H1 (cell line): ENCODE measurements around the gene ZBTB43. TPM values are rescaled to one million over a fixed set of nuclear protein-coding genes. Genes with fewer than 3 reads are reported as not detected.

ENCODE experiments used
- CTCF ChIA-PET: fragments of 300-600 bp; sonication (Branson Sonifier 250); formaldehyde crosslinking; loops from one replicate; lab custom pipeline; 2021; ENCODE audit not compliant: partially characterized antibody; lab: Charles Lee
- POLR2A ChIA-PET: fragments of 300-600 bp; sonication (Branson Sonifier 250); formaldehyde crosslinking; loops from one replicate; lab custom pipeline; 2021; ENCODE audit warnings: inconsistent platforms; ENCODE audit not compliant: partially characterized antibody; lab: Charles Lee
- DNase-seq, 2 experiments: peaks; one replicate each; pipeline versions ENCODE4 v3.0.0 to v3.0.0-alpha.2; 2010 to 2022; ENCODE audit warnings: low spot score in 2 of 2, low read depth in 1 of 2, mixed read lengths in 1 of 2
- FAIRE-seq: peaks from 2 replicates; lab custom pipeline; 2011; peaks lifted over from hg19 to GRCh38; lab: Jason Lieb, UNC
- H2AFZ ChIP-seq: 2 replicates; pipeline ENCODE4 v1.8.1; 2012; ENCODE audit warnings: low read length, inconsistent platforms
- H2AK5ac ChIP-seq: 2 replicates; pipeline ENCODE4 v1.6.1; 2013; ENCODE audit warnings: low read depth, low read length
- H2BK120ac ChIP-seq: replicated peaks from 2 replicates; pipeline ENCODE3; 2013; ENCODE audit warnings: low read depth, low read length, inconsistent platforms
- H2BK12ac ChIP-seq: 2 replicates; pipeline ENCODE4 v1.6.1; 2013; ENCODE audit warnings: low read depth, low read length
- H2BK15ac ChIP-seq: 2 replicates; pipeline ENCODE4 v1.6.1; 2013; ENCODE audit warnings: low read length
- H2BK20ac ChIP-seq: 2 replicates; pipeline ENCODE4 v1.6.1; 2013; ENCODE audit warnings: low read length
- H2BK5ac ChIP-seq: 2 replicates; pipeline ENCODE4 v1.6.1; 2013; ENCODE audit warnings: low read depth, low read length
- H3K14ac ChIP-seq: 2 replicates; pipeline ENCODE4 v1.6.1; 2013; ENCODE audit warnings: inconsistent platforms; ENCODE audit not compliant: insufficient read length
- H3K18ac ChIP-seq: 2 replicates; pipeline ENCODE4 v1.6.1; 2013; ENCODE audit warnings: low read length; ENCODE audit errors: extremely low read depth
- H3K23ac ChIP-seq: 2 replicates; pipeline ENCODE4 v1.6.1; 2013; ENCODE audit warnings: inconsistent platforms; ENCODE audit not compliant: insufficient read length
- H3K23me2 ChIP-seq: 2 replicates; pipeline ENCODE4 v1.6.1; 2013; ENCODE audit warnings: low read depth, low read length
- H3K27ac ChIP-seq: 2 replicates; pipeline ENCODE4 v1.6.1; 2011; ENCODE audit warnings: low read depth, low read length, inconsistent platforms
- H3K27me3 ChIP-seq, 4 experiments: replicated peaks in 1 of 4; 1 replicate in 1 of 4; 2 replicates in 3 of 4; pipeline versions ENCODE4 v1.6.1 to v1.8.1; 2011 to 2013; ENCODE audit warnings: low read length in 3 of 4, mild to moderate bottlenecking in 3 of 4, inconsistent platforms in 2 of 4, mixed read lengths in 2 of 4, moderate library complexity in 1 of 4; ENCODE audit not compliant: control insufficient read depth in 3 of 4, insufficient read depth in 3 of 4; ENCODE audit errors: extremely low read depth in 1 of 4
- H3K36me3 ChIP-seq, 4 experiments: 2 replicates each; pipeline versions ENCODE4 v1.6.1 to v1.8.1; 2011 to 2013; ENCODE audit warnings: mild to moderate bottlenecking in 4 of 4, low read length in 3 of 4, moderate library complexity in 2 of 4, control low read depth in 1 of 4, inconsistent platforms in 1 of 4; ENCODE audit not compliant: insufficient read depth in 4 of 4, control insufficient read depth in 2 of 4
- H3K4ac ChIP-seq: replicated peaks from 2 replicates; pipeline ENCODE3; 2013; ENCODE audit warnings: low read length, low read depth, mixed read lengths, inconsistent platforms; ENCODE audit not compliant: insufficient read length
- H3K4me1 ChIP-seq, 4 experiments: replicated peaks in 1 of 4; 1 replicate in 1 of 4; 2 replicates in 3 of 4; pipeline versions ENCODE4 v1.6.1 to v1.8.1; 2011 to 2013; ENCODE audit warnings: low read length in 3 of 4, inconsistent platforms in 2 of 4, mixed read lengths in 1 of 4; ENCODE audit not compliant: insufficient read depth in 4 of 4, control insufficient read depth in 3 of 4
- H3K4me2 ChIP-seq, 2 experiments: 2 replicates each; pipeline versions ENCODE4 v1.6.1 to v1.8.1; 2011 to 2013; ENCODE audit warnings: low read depth in 2 of 2, low read length in 2 of 2, control low read depth in 1 of 2, inconsistent platforms in 1 of 2, mild to moderate bottlenecking in 1 of 2; ENCODE audit not compliant: insufficient read depth in 1 of 2
- H3K4me3 ChIP-seq, 4 experiments: fragments of 200-600, 300-600 bp in 1 of 4; sonication (generic), shearing (Covaris generic), sonication (Bioruptor Twin) in 1 of 4; 2 replicates each; pipeline versions ENCODE4 v1.5.1 to v1.8.1; 2011 to 2016; ENCODE audit warnings: low read length in 4 of 4, low read depth in 3 of 4, control low read depth in 2 of 4, inconsistent platforms in 2 of 4, mild to moderate bottlenecking in 2 of 4, mixed read lengths in 1 of 4, moderate library complexity in 1 of 4; ENCODE audit not compliant: insufficient read depth in 2 of 4; ENCODE audit errors: extremely low read depth in 1 of 4
- H3K56ac ChIP-seq: replicated peaks from 2 replicates; pipeline ENCODE3; 2013; ENCODE audit warnings: low read depth, mild to moderate bottlenecking, mixed read lengths, low read length, inconsistent platforms; ENCODE audit not compliant: insufficient read length
- H3K79me1 ChIP-seq: 2 replicates; pipeline ENCODE4 v1.6.1; 2013; ENCODE audit warnings: low read depth, low read length, control low read depth
- H3K79me2 ChIP-seq, 2 experiments: 2 replicates each; pipeline versions ENCODE4 v1.6.1 to v1.8.1; 2012 to 2013; ENCODE audit warnings: low read length in 2 of 2, mild to moderate bottlenecking in 2 of 2, inconsistent platforms in 1 of 2; ENCODE audit not compliant: insufficient read depth in 2 of 2, control insufficient read depth in 1 of 2
- H3K9ac ChIP-seq, 4 experiments: replicated peaks in 1 of 4; 1 replicate in 1 of 4; 2 replicates in 3 of 4; pipeline versions ENCODE4 v1.6.1 to v1.8.1; 2011 to 2013; ENCODE audit warnings: low read depth in 3 of 4, low read length in 3 of 4, control low read depth in 2 of 4, mild to moderate bottlenecking in 2 of 4, moderate library complexity in 2 of 4, inconsistent platforms in 1 of 4; ENCODE audit errors: extremely low read depth in 1 of 4
- H3K9me3 ChIP-seq, 2 experiments: 2 replicates each; pipeline versions ENCODE4 v1.6.1 to v1.8.1; 2012 to 2013; ENCODE audit warnings: mild to moderate bottlenecking in 2 of 2, moderate library complexity in 2 of 2, control low read depth in 1 of 2, inconsistent platforms in 1 of 2, low read depth in 1 of 2, low read length in 1 of 2, mixed read lengths in 1 of 2; ENCODE audit not compliant: insufficient read depth in 2 of 2
- H4K20me1 ChIP-seq, 2 experiments: replicated peaks in 1 of 2; 2 replicates each; pipeline versions ENCODE3 to v1.8.1; 2011 to 2013; ENCODE audit warnings: inconsistent platforms in 2 of 2, low read length in 2 of 2, mild to moderate bottlenecking in 1 of 2; ENCODE audit not compliant: insufficient read depth in 2 of 2, control insufficient read depth in 1 of 2
- H4K5ac ChIP-seq: 2 replicates; pipeline ENCODE4 v1.6.1; 2013; ENCODE audit warnings: low read length, low read depth, mixed read lengths, inconsistent platforms; ENCODE audit not compliant: insufficient read length
- H4K8ac ChIP-seq: 2 replicates; pipeline ENCODE4 v1.8.0; 2013; ENCODE audit warnings: mild to moderate bottlenecking, moderate library complexity, low read length, inconsistent platforms; ENCODE audit not compliant: insufficient read depth; ENCODE audit errors: extremely low read depth
- H4K91ac ChIP-seq: replicated peaks from 2 replicates; pipeline ENCODE3; 2013; ENCODE audit warnings: low read length, mixed read lengths, inconsistent platforms; ENCODE audit not compliant: insufficient read length
- EGR1 ChIP-seq: IDR thresholded peaks from 2 replicates; pipeline ENCODE4 v1.6.1; 2011; ENCODE audit warnings: low read depth, low read length, borderline replicate concordance
- FOSL1 ChIP-seq: IDR thresholded peaks from 2 replicates; pipeline ENCODE4 v1.6.1; 2011; ENCODE audit warnings: mild to moderate bottlenecking, low read depth, low read length, moderate library complexity; ENCODE audit not compliant: insufficient read depth
- GABPA ChIP-seq: IDR thresholded peaks from 2 replicates; pipeline ENCODE4 v1.6.1; 2011; ENCODE audit warnings: mild to moderate bottlenecking, low read length, moderate library complexity, borderline replicate concordance; ENCODE audit not compliant: insufficient read depth
- KDM4A ChIP-seq: IDR thresholded peaks from one replicate; pipeline ENCODE4 v1.7.1; 2012; ENCODE audit warnings: low read depth, mild to moderate bottlenecking, moderate library complexity, low read length, inconsistent platforms; ENCODE audit not compliant: severe bottlenecking
- SP2 ChIP-seq: IDR thresholded peaks from 2 replicates; pipeline ENCODE4 v1.6.1; 2012; ENCODE audit warnings: mild to moderate bottlenecking, low read length, inconsistent platforms
- WGBS, 2 experiments: shearing (Covaris generic) in 1 of 2; methylation state at CpG; one replicate each; pipeline versions ENCODE4 v1.1.6 to v1.1.7; 2013 to 2015; ENCODE audit warnings: low lambda C conversion rate in 2 of 2, mixed read lengths in 2 of 2, inconsistent platforms in 1 of 2, low coverage in 1 of 2, missing lambda C conversion rate in 1 of 2; ENCODE audit not compliant: insufficient replicate concordance in 2 of 2, insufficient coverage in 1 of 2, insufficient read length in 1 of 2; ENCODE audit errors: extremely low coverage in 1 of 2, missing lambda C conversion rate in 1 of 2; 5-methylcytosine and 5-hydroxymethylcytosine counted together
- polyA plus RNA-seq, 7 experiments: library from polyadenylated mRNA; depleted of rRNA in 3 of 7; stranded (reverse) in 5 of 7; unstranded in 2 of 7; fragments of >200 nt in 5 of 7; fragments of 200-250 nt in 2 of 7; gene quantifications; 1 replicate in 5 of 7; 2 replicates in 1 of 7; 4 replicates in 1 of 7; pipeline versions ENCODE4 v1.2.1 to v1.2.3, GENCODE V29; 2011 to 2013; ENCODE audit warnings: missing spikeins in 2 of 7, mixed read lengths in 2 of 7
- total RNA-seq: library from RNA; stranded (reverse); fragmentation: NEBNext Ultra II Directional; extraction: Animal tissue kit (Norgen Biotek cat#: 25700); gene quantifications from 2 replicates; pipeline ENCODE4 v1.2.1, GENCODE V29; 2021

ZBTB43 gene
- total and polyA plus RNA-seq, 2 of the 8 experiments (the other 6 are each of a cell fraction or from before 2014, with no cell fraction given): 4.1 to 16.7 TPM

DNA sequence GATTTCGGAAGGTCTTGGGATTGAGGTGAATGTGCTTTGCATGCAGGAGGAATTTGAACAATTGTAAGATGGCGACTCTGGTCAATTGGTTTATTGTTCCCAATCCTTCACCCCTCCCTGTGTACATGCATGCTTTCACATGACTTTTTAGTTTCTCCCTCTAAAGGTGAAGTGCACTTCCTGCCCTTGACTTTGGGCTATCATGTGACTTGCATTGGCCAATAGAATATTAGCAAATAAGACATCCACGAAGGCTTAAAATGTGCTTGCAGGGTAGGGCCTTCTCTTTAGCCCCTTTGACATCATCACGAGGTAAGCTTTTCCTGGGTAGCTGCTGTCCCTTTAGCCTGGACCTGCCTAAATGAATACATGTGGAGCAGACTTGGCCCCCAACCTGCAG lies 8.1 kb upstream of the ZBTB43 start:
- Histone ChIP-seq H2AFZ (peak overlapping the region; percentile 82), H3K79me2 (no peaks in the 10 kb centered on the region), H3K4me2 (no peak overlapping the region), H3K56ac (no peak overlapping the region), H3K79me1 (no peaks in the 10 kb centered on the region), H3K9ac (no peak overlapping the region), H3K27me3 (0 out of 7 replicates have a peak, but pooled peaks cover 0 to 3% (median 0%) of the 10 kb centered on the region in 4 experiments), H3K23me2 (no peaks in the 10 kb centered on the region), H3K4ac (no peak overlapping the region), H3K23ac (no peak overlapping the region), H2BK120ac (no peak overlapping the region), H2BK20ac (no peak overlapping the region), H3K4me3 (no peak overlapping the region), H2BK12ac (no peak overlapping the region), H2AK5ac (no peak overlapping the region), H2BK15ac (no peak overlapping the region), H3K4me1 (peaks cover 0 to 2% (median 0%) of the 10 kb centered on the region in 4 experiments; a peak in 1 of 7 replicates), H4K20me1 (no peaks in the 10 kb centered on the region), H4K8ac (no peak overlapping the region), H4K5ac (no peak overlapping the region), H3K18ac (no peak overlapping the region), H3K27ac (no peak overlapping the region), H2BK5ac (no peak overlapping the region), H3K36me3 (no peaks in the 10 kb centered on the region), H3K14ac (no peak overlapping the region), H3K9me3 (no peaks in the 10 kb centered on the region), H4K91ac (no peak overlapping the region)
- 87% methylated on average over 4 of the region's 4 CpGs; no CpG with 5 or more reads in 1 of the 2 experiments for WGBS, 2 experiments
- FAIRE-seq (no peak), DNase-seq (no peak)
- ChIA-PET POLR2A (interaction anchor here (0.6 to 1.2 kb wide), 4 partner anchors 20 to 234 kb away, joined by 3 read pairs; no protein-coding TSS in a partner anchor), CTCF (interaction anchor here (1.1 kb wide), 1 partner anchor 239 kb away, joined by 3 read pairs; no protein-coding TSS in a partner anchor)
- TF ChIP-seq KDM4A (no peak), SP2 (no peak), EGR1 (no peak), FOSL1 (no peak), GABPA (no peak)
